ENCODE measurements around the gene CCDC63. TPM values are rescaled to one million over a fixed set of nuclear protein-coding genes. Genes with fewer than 3 reads are reported as not detected.
"Not testable (repeated sequence)": the region's sequence is repeated elsewhere in the genome, so short reads cannot be mapped to it uniquely, and the experiment has no call there.

CCDC63 gene
- total RNA-seq, 1 donor from 2014 or later, result not detected

- no peak for DNase-seq
Measured at GRCh38 chr12:110844551-110845338, 2.0 kb upstream of the CCDC63 start.

- no peak for DNase-seq
Measured at GRCh38 chr12:110845339-110845682, 1.5 kb upstream of the CCDC63 start.

- DNase-seq, result no peak
Measured at GRCh38 chr12:110848314-110848923, 1.6 kb downstream of the CCDC63 start.

- no peak for DNase-seq
Measured at GRCh38 chr12:110849221-110849620, 2.4 kb downstream of the CCDC63 start.

GRCh38 chr12:110849748-110850403 is 3.1 kb downstream of the CCDC63 start:
- DNase-seq, result no peak

GRCh38 chr12:110850762-110851161 is 4.0 kb downstream of the CCDC63 start:
- DNase-seq, result no peak

GRCh38 chr12:110853836-110854235 is 7.0 kb downstream of the CCDC63 start:
- DNase-seq, result peak; percentile 95

- peak; percentile 60 for DNase-seq
Measured at GRCh38 chr12:110856542-110856941, 9.8 kb downstream of the CCDC63 start.

- DNase-seq, result no peak
Measured at GRCh38 chr12:110857528-110857927, 10.7 kb downstream of the CCDC63 start.

- not testable (repeated sequence) for DNase-seq
Measured at GRCh38 chr12:110857954-110858353, 11.2 kb downstream of the CCDC63 start.

GRCh38 chr12:110858848-110859247 is 12.1 kb downstream of the CCDC63 start:
- DNase-seq, result peak; percentile 46

GRCh38 chr12:110860833-110861296 is 14.1 kb downstream of the CCDC63 start:
- no peak for DNase-seq

GRCh38 chr12:110861729-110862128 is 14.9 kb downstream of the CCDC63 start:
- DNase-seq, result no peak

- DNase-seq, result no peak
Measured at GRCh38 chr12:110862329-110862728, 15.5 kb downstream of the CCDC63 start.

GRCh38 chr12:110863161-110863560 is 16.4 kb downstream of the CCDC63 start:
- DNase-seq, result no peak

GRCh38 chr12:110865521-110865920 is 18.7 kb downstream of the CCDC63 start:
- DNase-seq, result no peak

- DNase-seq, result no peak
Measured at GRCh38 chr12:110869026-110869425, 22.2 kb downstream of the CCDC63 start.

GRCh38 chr12:110869803-110870202 is 23.0 kb downstream of the CCDC63 start:
- DNase-seq, result no peak

- no peak for DNase-seq
Measured at GRCh38 chr12:110872100-110872499, 25.3 kb downstream of the CCDC63 start.

GRCh38 chr12:110874351-110874750 is 27.6 kb downstream of the CCDC63 start:
- DNase-seq, result no peak

- no peak for DNase-seq
Measured at GRCh38 chr12:110874781-110875180, 28.0 kb downstream of the CCDC63 start.

- no peak for DNase-seq
Measured at GRCh38 chr12:110880651-110881050, 33.9 kb downstream of the CCDC63 start.

GRCh38 chr12:110883251-110883650 is 36.5 kb downstream of the CCDC63 start:
- no peak for DNase-seq
